Dermis blood vessel endothelial cell (primary cell): ENCODE measurements around the gene SMIM41. TPM values are rescaled to one million over a fixed set of nuclear protein-coding genes. Genes with fewer than 3 reads are reported as not detected.

Source experiments
- DNase-seq: peaks from one replicate; pipeline ENCODE4 v3.0.0; 2010
- total RNA-seq: library from RNA; depleted of rRNA; stranded (reverse); fragments of >200 nt; gene quantifications from 2 replicates; pipeline ENCODE4 v1.2.3, GENCODE V29; 2014

The SMIM41 gene
- total RNA-seq = not detected in 2 replicates

- DNase-seq = no peak
Observed at GRCh38 chr12:52079576-52080402, at the start of gene SMIM41. Gene SMIM41 (plus strand): TSS chr12:52079704. CDS start chr12:52079780, 76 bp downstream.

GRCh38 chr12:52032446-52032803, 47.1 kb upstream of the SMIM41 start:
- peak; percentile 61 for DNase-seq

- peak; percentile 98 for DNase-seq
Observed at GRCh38 chr12:52032804-52033445, 46.6 kb upstream of the SMIM41 start.

GRCh38 chr12:52033446-52034140, 45.9 kb upstream of the SMIM41 start:
- no peak for DNase-seq

- no peak for DNase-seq
Observed at GRCh38 chr12:52035190-52035589, 44.3 kb upstream of the SMIM41 start.

GRCh38 chr12:52035926-52036325, 43.6 kb upstream of the SMIM41 start:
- DNase-seq = no peak

GRCh38 chr12:52036587-52037171, 42.8 kb upstream of the SMIM41 start:
- peak; percentile 83 for DNase-seq

- peak; percentile 37 for DNase-seq
Observed at GRCh38 chr12:52037248-52037861, 42.1 kb upstream of the SMIM41 start.

- peak; percentile 64 for DNase-seq
Observed at GRCh38 chr12:52038447-52038846, 41.1 kb upstream of the SMIM41 start.

- DNase-seq = no peak
Observed at GRCh38 chr12:52041035-52041434, 38.5 kb upstream of the SMIM41 start.

GRCh38 chr12:52041695-52042123, 37.8 kb upstream of the SMIM41 start:
- DNase-seq = no peak

- no peak for DNase-seq
Observed at GRCh38 chr12:52042706-52043385, 36.7 kb upstream of the SMIM41 start.

- no peak for DNase-seq
Observed at GRCh38 chr12:52043386-52044212, 35.9 kb upstream of the SMIM41 start.

- DNase-seq = peak; percentile 83
Observed at GRCh38 chr12:52044292-52044983, 35.1 kb upstream of the SMIM41 start.

GRCh38 chr12:52045794-52046199, 33.7 kb upstream of the SMIM41 start:
- DNase-seq = peak; percentile 48

- no peak for DNase-seq
Observed at GRCh38 chr12:52046859-52047258, 32.6 kb upstream of the SMIM41 start.

GRCh38 chr12:52049286-52049685, 30.2 kb upstream of the SMIM41 start:
- no peak for DNase-seq

- no peak for DNase-seq
Observed at GRCh38 chr12:52049688-52050087, 29.8 kb upstream of the SMIM41 start.

GRCh38 chr12:52050116-52050757, 29.3 kb upstream of the SMIM41 start:
- DNase-seq = no peak
